Hair follicular keratinocyte (primary cell): ENCODE data around the gene ZNF546. TPM values are rescaled to one million over a fixed set of nuclear protein-coding genes. Genes with fewer than 3 reads are reported as not detected.

Source experiments
- total RNA-seq: library from RNA; depleted of rRNA; stranded (reverse); fragments of >200 nt; gene quantifications from 2 replicates; pipeline ENCODE4 v1.2.3, GENCODE V29; 2015

Gene ZNF546
- total RNA-seq = 0.68 and 0.78 TPM in 2 replicates

GRCh38 chr19:39996811-39997637, at the start of gene ZNF546:
Gene ZNF546 (plus strand): TSS chr19:39997060. CDS start chr19:39998327, 1,267 bp downstream.

GRCh38 chr19:39970675-39971379, 26.0 kb upstream of the ZNF546 start, which contains the start of gene PSMC4:
Gene PSMC4 (plus strand): TSS chr19:39971165. CDS start chr19:39971203, 38 bp downstream.

GRCh38 chr19:40055832-40056504, 59.1 kb downstream of the ZNF546 start, which contains the start of gene ZNF780B:
Gene ZNF780B (minus strand): TSS chr19:40056231. CDS start chr19:40050332, 5,899 bp downstream.

Other genes with a start within 250 kb of the ZNF546 start
- gene LEUTX, start 218.2 kb upstream of the ZNF546 start, total RNA-seq = not detected in 2 replicates
- gene DYRK1B, start 162.9 kb upstream of the ZNF546 start, total RNA-seq = 6.2 and 9.4 TPM in 2 replicates
- 124 and 255 TPM in 2 replicates for gene FBL, start 150.7 kb upstream of the ZNF546 start, total RNA-seq
- under 0.01 TPM in 1 of 2 replicates, not detected in the other for gene FCGBP, start 62.4 kb upstream of the ZNF546 start, total RNA-seq
- 102 and 157 TPM in 2 replicates for gene PSMC4, start 25.9 kb upstream of the ZNF546 start, total RNA-seq
- 2.2 and 2.8 TPM in 2 replicates for gene ZNF780B, start 59.2 kb downstream of the ZNF546 start, total RNA-seq
- gene ZNF780A, start 93.9 kb downstream of the ZNF546 start, total RNA-seq = 5.7 and 13.5 TPM in 2 replicates
- gene MAP3K10, start 194.4 kb downstream of the ZNF546 start, total RNA-seq = 8.1 and 8.3 TPM in 2 replicates
- gene TTC9B, start 221.3 kb downstream of the ZNF546 start, total RNA-seq = not detected in 2 replicates
- 0.47 and 0.95 TPM in 2 replicates for gene CCNP, start 229.6 kb downstream of the ZNF546 start, total RNA-seq